GM12878 (cell line): ENCODE measurements around the gene RPL32.

Experiments
- TAF1 ChIP-seq: IDR thresholded peaks from 2 replicates; pipeline ENCODE4 v1.6.1; 2011; ENCODE audit warnings: mild to moderate bottlenecking, low read depth, low read length, borderline replicate concordance
- YY1 ChIP-seq: IDR thresholded peaks from 2 replicates; pipeline ENCODE4 v1.6.1; 2011; ENCODE audit warnings: low read depth, mild to moderate bottlenecking, low read length

- TF ChIP-seq YY1 (no peak), TAF1 (no peak)
Observed at GRCh38 chr3:12813967-12814366, 27.4 kb downstream of the RPL32 start.
